Stimulated activated effector memory CD8-positive, alpha-beta T cell treated with anti-CD3 and anti-CD28 coated beads, Interleukin-12 subunit alpha, Interleukin-12 subunit beta, amount 100 ng/mL, for 72 hours (primary cell): ENCODE measurements around the gene ENTPD2.
"Not testable (repeated sequence)": the region's sequence is repeated elsewhere in the genome, so short reads cannot be mapped to it uniquely, and the experiment has no call there.

Experiments used
- ATAC-seq: fragments of 150-1000 bp; cut with Tn5 transposase; 2 replicates; pipeline ENCODE4 v1.10.0; 2021
- DNase-seq, 2 donors: peaks; one replicate each; pipeline ENCODE4 v3.0.0; 2021 to 2022; ENCODE audit warnings: low spot score in 2 of 2
- H3K27ac Mint-ChIP-seq: one replicate; pipeline ENCODE4 v1.8.0; 2022; ENCODE audit warnings: mild to moderate bottlenecking, mixed read lengths
- H3K36me3 Mint-ChIP-seq: one replicate; pipeline ENCODE4 v1.8.0; 2022; ENCODE audit warnings: mild to moderate bottlenecking, mixed read lengths
- H3K4me1 Mint-ChIP-seq: one replicate; pipeline ENCODE4 v1.8.0; 2022; ENCODE audit warnings: mixed read lengths
- H3K4me3 Mint-ChIP-seq: one replicate; pipeline ENCODE4 v1.8.0; 2022; ENCODE audit warnings: mild to moderate bottlenecking, mixed read lengths
- H3K9me3 Mint-ChIP-seq: one replicate; pipeline ENCODE4 v1.8.0; 2022; ENCODE audit warnings: mixed read lengths

ENTPD2 gene

DNA sequence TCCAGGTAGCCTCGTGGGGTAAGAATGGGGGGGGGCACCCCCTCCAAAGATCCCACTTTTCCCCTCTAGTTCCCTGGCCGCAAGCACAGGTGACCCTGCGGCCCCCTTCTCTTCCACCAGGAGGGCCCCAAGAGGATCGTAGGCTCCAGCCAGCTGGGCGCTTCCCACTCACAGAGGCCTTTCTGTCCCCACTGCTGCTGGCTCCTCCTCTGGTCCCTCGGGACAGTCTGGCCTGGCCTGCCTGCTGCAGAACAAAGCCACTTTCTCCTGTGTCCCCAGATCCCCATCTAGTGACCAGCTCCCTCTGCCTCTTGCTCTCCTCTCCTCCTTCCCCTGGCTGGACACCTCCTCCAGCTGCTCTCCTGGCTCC, 17.0 kb upstream of the ENTPD2 start:
- ATAC-seq (no peak), DNase-seq (no peak)
- H3K27ac Mint-ChIP-seq = peak overlapping the region; percentile 92
- peak overlapping the region; percentile 82 for H3K4me3 Mint-ChIP-seq
- peaks cover 12% of the 10 kb centered on the region for H3K36me3 Mint-ChIP-seq
- peaks cover 24% of the 10 kb centered on the region for H3K4me1 Mint-ChIP-seq
- no peaks in the 10 kb centered on the region for H3K9me3 Mint-ChIP-seq

DNA sequence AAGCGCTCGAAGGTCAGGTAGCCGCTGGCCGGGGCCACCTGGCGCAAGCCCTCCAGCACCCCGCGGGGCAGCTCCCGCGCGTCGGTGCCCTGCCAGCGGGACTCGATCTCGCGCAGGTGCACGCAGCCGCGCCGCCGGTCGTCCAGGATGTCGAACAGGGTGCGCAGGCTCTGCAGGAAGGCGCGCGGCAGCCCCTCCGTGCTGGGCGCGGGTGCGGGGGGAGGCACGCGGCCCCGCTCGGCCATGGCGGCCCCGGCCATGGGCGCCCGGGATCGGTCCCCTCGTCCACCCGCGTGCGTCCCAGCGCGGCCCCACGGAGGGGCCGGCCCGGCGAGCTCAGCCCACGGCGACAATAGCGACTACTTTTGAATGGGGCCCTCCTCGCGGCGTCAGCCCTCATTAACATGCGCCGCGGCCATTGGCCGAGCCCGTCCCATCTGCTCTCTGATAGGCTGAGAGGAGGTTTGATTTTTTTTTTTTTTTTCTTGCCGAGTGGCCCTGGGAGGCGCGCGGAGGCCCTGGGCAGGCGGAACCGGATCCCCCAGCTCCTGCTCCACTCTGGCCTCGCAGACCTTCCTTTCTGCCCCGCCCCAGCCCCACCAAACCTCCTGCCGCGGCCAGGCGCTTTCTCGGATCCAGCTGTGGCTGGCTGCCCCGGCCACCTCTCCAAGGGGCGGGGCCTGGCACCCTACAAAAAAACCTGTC, 16.5 kb upstream of the ENTPD2 start, which contains the start of gene SAPCD2:
Gene SAPCD2, minus strand, starts transcription at position 357 of the 705 bp plus-strand sequence. Its CDS starts 97 bp downstream, at position 260.
- Mint-ChIP-seq H3K9me3 (no peaks in the 10 kb centered on the region), H3K4me3 (peak within 1 kb of the TSS; percentile 82), H3K36me3 (peaks cover 12% of the 10 kb centered on the region), H3K4me1 (peaks cover 24% of the 10 kb centered on the region), H3K27ac (peak within 1 kb of the TSS; percentile 92)
- DNase-seq = peak; percentile 76 to 90
- ATAC-seq = peak; percentile 93

DNA sequence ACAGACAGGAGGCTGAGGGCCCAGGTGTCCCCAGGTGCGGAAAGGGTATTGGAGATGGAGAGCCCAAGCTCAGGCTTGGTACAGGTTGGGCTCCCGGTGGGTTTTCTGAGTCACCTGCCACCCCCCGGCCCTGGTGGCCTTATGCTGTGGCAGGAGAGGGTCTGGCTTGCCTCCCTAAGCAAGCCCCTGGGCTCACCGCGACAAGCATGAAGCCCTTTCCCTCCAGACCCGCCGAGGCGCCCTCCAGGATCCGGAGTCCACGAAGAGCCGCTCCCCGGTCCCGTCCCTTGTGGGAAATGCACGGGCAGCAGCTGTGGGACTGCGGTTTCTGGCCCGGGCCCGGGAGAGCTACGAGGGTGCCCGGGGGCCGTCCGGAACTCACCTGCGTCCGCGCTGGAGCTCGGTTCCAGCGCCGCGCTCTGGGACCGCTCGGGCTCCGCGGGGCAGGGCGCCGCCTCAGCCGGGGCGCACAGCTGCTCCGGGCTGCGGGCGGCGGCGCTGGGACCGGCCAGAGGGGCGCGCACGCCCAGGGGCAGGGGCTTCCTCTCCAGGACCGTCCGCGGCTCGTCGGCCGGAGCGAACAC, 15.7 kb upstream of the ENTPD2 start:
- ATAC-seq = peak; percentile 6
- H3K27ac Mint-ChIP-seq = no peak overlapping the region

DNA sequence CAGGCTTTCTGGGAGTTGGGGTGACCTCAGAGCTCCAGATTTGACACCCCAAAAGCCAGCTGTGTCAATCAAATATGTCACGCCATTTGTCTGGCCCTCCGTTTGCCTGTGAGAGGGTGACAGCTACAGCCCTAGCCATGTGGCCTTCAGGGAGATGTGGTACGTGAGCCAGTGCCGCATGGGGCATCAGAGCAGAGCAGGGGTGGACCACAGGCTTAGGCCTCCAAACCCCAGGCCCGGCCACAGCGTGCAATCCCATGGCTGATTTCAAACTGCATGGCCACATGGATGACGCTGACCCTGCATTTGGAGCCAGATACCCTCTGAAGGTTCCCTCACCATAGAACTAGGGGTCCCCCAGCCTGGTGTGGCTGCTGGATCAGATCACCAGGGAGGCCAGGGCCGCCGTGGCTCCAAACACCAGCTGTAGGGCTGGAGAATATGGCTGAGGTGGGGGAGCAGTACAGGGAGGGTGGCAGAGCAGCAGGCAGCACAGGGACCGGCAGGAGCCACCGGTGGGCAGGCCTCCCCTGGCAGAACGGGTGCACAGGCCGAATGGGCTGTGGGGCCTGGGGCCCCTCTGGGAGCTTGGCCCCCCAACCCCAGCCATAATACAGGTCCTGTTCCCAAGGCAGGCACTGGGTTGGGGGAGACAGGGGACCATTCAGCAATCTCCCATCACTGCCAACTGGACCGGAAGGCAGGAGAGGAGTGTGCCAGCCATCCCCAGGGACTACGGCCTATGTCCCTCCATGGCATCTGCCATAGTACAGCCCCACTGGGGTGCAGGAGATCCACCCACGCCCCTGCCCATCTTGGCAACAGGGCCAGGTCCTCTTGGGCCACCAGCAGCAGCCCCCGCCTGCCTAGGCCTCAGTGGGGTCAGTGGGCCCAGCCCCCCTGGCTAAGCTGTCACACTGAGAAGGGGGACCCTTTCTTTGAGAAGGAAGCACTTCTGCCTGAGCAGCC, 15.0 kb upstream of the ENTPD2 start:
- H3K27ac Mint-ChIP-seq = no peak overlapping the region
- peaks cover 29% of the 10 kb centered on the region for H3K4me1 Mint-ChIP-seq
- H3K4me3 Mint-ChIP-seq = peak overlapping the region; percentile 82
- H3K9me3 Mint-ChIP-seq = no peaks in the 10 kb centered on the region
- ATAC-seq (no peak), DNase-seq (no peak)
- H3K36me3 Mint-ChIP-seq = peaks cover 12% of the 10 kb centered on the region

More for the DNA sequence above, 15.7 kb upstream of the ENTPD2 start:
- Mint-ChIP-seq H3K36me3 (peaks cover 12% of the 10 kb centered on the region), H3K9me3 (no peaks in the 10 kb centered on the region), H3K4me1 (peaks cover 24% of the 10 kb centered on the region), H3K4me3 (peak overlapping the region; percentile 82)
- no peak for DNase-seq

DNA sequence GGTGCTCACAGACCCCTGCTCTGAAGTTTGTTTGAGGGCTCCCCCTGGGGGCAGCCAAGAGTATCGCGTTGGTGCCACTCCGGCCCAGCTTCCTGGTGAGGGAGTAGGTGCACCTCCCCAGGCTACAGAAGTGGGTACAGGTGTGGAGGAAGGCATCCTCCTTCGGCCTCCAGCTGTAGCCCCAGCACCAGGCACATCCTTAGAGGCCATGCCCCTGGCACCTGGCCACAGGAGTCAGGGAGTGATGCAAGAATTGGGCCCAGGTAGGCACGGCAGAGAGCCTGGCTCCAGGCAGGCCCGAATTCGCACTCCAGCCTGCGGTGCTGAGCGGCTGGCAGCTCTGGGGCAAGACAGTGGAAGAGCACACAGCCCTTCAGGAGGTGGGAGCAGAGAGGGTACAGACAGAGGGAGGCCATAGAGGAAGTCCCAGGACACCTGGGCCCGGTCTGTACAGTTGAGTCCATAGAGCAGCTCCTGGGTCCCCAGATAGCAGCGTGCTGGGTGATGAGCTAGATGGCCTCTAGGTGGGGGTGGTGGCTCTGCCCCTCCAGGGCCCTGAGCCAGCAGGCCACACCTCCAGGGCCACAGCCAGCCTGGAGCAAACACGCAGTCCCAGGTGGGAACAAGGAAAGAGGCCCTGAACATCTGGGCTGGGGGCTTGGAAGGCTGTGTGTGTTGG, 14.1 kb upstream of the ENTPD2 start:
- H3K27ac Mint-ChIP-seq = peak overlapping the region; percentile 81

DNA sequence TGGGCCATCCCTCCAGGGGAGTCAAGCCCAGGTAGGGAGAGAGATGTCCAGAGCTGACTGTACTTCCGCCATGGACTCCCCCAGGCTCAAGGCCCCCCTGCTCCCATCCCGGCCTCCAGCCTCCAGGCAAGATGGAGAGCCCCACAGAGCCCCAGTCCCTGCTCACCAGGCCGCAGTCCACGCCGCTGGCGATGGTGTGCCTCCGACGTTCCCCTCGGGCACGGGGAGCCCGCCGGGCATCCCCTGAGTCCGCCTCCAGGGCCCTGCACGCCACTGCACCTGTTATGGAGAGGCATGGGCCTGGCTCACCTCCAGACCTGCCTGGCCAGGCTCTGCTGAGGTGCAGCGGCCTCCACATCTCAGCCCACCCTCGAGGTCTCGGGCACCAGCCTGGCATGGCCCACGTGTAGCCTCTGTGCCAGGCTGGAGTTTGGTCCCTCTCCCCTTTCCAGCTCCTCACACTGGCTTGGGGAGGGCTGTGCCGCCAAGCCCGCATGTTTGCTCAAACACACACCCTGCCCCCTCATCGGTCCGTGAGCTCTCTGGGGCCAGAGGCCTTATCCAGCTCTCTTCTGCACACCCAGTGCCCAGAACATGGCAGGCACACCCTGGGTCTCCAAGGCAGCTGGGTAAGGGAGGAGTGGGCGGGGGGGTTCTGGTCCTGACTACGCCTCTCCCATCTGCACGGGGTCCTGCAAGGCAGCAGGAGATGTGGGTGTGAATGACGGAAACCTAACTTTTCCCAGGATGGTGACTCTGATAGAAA, 12.4 kb upstream of the ENTPD2 start:
- Mint-ChIP-seq H3K36me3 (peaks cover 10% of the 10 kb centered on the region), H3K4me3 (no peak overlapping the region), H3K4me1 (peaks cover 20% of the 10 kb centered on the region), H3K9me3 (no peaks in the 10 kb centered on the region), H3K27ac (no peak overlapping the region)
- no peak for ATAC-seq
- DNase-seq = no peak

More for the DNA sequence above, 14.1 kb upstream of the ENTPD2 start:
- H3K36me3 Mint-ChIP-seq = peaks cover 12% of the 10 kb centered on the region
- no peaks in the 10 kb centered on the region for H3K9me3 Mint-ChIP-seq
- peak overlapping the region; percentile 82 for H3K4me3 Mint-ChIP-seq
- peaks cover 30% of the 10 kb centered on the region for H3K4me1 Mint-ChIP-seq
- DNase-seq (peak; percentile 83 to 91), ATAC-seq (peak; percentile 67)

DNA sequence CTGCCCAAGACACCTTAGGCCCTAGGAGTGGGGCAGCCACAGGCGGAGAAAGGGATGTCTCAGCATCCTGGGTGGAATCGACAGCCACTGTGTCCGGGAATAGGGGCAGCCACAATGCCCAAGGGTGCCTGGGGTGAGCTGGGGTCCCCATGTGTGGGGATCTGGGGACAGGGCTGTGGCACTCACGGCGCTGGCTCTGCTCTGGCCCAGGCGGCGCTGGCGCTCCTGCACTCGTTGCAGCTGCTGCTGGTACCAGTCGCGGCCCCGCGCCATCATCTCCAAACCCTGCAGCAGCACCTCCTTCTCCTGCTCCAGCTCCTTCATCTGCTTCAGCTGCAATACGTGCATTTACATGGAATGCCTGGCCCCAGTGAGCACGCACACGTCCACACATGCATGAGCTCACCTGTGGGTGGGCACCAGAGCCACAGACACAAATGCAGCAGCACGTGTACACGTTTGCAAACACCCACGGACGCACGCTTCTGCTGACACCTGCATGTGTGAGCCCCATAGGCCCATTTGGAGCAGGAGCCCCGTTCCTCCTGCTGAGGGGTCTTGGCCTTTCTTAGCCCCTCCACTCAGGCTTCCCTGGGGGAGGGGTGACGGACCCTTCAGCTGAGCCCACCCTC, 11.6 kb upstream of the ENTPD2 start:
- peaks cover 13% of the 10 kb centered on the region for H3K4me1 Mint-ChIP-seq

DNA sequence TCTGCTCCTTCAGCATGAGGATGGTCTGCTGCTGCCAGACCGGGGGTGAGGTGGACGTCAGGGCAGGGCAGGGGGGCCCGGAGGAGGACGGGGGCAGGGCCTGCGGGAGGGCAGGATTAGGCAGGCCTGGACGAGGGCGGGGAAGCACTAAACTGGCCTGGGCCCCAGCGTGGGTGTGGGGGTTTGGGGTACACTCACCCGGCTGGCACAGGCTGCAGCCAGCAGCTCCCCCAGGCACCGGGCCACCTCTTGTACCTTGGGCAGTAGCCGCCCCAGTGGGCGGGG, 11.0 kb upstream of the ENTPD2 start:
- Mint-ChIP-seq H3K36me3 (no peaks in the 10 kb centered on the region), H3K9me3 (no peaks in the 10 kb centered on the region)

More for the DNA sequence above, 11.6 kb upstream of the ENTPD2 start:
- no peaks in the 10 kb centered on the region for H3K9me3 Mint-ChIP-seq
- ATAC-seq (no peak), DNase-seq (no peak)
- H3K27ac Mint-ChIP-seq = no peak overlapping the region
- H3K4me3 Mint-ChIP-seq = no peak overlapping the region
- peaks cover 3% of the 10 kb centered on the region for H3K36me3 Mint-ChIP-seq

DNA sequence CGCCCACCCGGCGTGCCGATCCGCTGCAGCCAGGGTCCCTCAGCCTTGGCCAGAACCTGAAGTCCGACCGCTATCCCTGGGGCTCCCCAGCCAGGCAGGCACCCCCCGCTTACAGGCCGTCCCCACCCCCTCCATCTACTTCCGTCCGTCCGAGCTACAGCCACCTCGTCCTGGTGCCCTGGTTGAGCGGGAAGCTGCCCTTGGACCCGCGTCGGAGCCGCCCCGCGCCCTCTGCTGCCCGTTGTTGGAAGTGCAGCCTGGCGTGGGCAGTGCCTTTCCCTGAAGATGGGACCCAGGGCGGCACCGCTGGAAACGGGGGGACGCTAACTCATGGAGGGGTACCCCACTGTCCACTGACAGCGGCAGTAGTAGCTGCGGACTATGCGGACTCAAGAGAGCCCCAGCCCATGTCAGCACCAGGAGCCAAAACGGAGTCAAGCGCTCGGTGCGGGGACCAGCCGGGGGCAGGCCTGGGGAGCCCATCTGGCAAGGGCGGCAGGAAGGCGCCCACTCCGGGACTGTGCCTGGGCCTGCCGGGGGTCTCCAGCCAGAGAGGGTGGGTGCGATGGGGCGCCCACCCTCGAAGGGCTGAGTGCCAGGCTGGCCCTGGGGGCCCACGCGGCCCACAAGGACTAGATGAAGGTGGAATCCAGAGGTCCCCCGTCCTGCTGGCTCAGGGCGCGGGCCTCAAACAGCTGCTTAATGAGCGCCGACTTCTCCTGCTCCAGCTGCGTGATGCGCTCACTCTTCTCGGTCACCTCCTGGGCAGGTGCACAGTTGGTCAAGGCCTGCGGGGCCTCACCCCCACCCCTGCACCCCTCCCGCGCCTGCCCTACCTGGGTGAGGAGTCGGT, 10.4 kb upstream of the ENTPD2 start:
- Mint-ChIP-seq H3K36me3 (no peaks in the 10 kb centered on the region), H3K4me1 (peaks cover 13% of the 10 kb centered on the region), H3K27ac (no peak overlapping the region), H3K4me3 (no peak overlapping the region), H3K9me3 (no peaks in the 10 kb centered on the region)
- DNase-seq = peak; percentile 67 to 86
- ATAC-seq = peak; percentile 27

More for the DNA sequence above, 11.0 kb upstream of the ENTPD2 start:
- H3K4me3 Mint-ChIP-seq = no peak overlapping the region
- H3K4me1 Mint-ChIP-seq = peaks cover 13% of the 10 kb centered on the region
- no peak for ATAC-seq
- no peak for DNase-seq
- H3K27ac Mint-ChIP-seq = no peak overlapping the region

DNA sequence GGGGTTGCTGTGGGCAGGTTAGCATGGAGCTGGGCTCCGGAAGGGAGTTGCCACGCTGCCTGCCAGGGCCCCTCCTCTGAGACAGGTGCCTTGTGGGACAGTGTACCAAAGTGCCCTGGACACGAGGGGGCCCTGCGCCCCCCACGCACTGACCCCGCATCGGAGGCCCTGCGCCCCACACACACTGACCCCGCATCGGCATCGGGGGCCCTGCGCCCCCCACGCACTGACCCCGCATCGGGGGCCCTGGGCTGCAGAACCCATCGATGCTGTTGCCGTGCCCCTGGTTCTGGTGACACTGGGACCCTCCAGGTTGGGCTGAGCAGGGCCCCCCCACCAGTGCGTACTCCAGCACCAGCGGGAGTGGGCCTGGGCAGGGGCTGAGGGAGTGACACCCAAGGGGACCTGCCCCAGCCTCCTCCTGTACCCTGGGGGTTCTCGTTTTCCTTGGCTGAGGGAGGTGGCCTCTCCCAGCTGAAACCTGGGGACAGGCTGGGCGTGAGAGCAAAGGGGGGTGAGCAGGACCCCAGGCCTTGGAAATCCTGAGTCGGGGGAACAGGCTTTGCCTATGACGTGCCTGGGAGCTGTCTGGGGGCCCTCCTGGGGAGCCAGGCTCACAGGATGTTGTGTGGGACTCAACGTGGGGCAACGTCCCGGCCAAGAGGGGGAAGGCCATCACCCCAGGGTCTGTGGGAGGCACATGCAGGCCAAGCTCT, 9.6 kb upstream of the ENTPD2 start:
- H3K36me3 Mint-ChIP-seq = no peaks in the 10 kb centered on the region

DNA sequence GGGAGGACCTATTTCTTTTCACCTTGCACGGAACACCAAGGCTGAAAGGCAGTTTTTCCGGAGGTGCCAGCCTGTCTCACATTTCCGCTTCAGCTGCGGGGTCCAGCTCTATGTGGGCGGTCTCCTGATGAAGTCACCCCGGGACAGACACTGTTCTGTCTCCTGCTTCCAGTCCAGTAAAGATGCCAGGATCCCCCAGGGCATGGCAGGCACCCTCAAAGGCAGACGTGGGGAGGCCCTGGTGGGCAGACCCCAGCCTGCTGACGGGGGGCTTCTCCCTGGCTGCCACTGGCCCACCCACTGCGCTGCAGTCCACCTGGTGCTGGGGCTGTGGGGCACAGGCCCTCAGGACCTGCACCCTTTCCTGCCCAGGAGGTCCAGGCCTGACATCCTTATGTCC, 8.9 kb upstream of the ENTPD2 start:
- H3K36me3 Mint-ChIP-seq, H3K4me3 Mint-ChIP-seq, H3K27ac Mint-ChIP-seq, H3K9me3 Mint-ChIP-seq, H3K4me1 Mint-ChIP-seq, ATAC-seq, DNase-seq: not testable (repeated sequence)

More for the DNA sequence above, 9.6 kb upstream of the ENTPD2 start:
- Mint-ChIP-seq H3K4me1 (peaks cover 13% of the 10 kb centered on the region), H3K27ac (no peak overlapping the region), H3K4me3 (no peak overlapping the region), H3K9me3 (no peaks in the 10 kb centered on the region)
- ATAC-seq (no peak), DNase-seq (no peak)

DNA sequence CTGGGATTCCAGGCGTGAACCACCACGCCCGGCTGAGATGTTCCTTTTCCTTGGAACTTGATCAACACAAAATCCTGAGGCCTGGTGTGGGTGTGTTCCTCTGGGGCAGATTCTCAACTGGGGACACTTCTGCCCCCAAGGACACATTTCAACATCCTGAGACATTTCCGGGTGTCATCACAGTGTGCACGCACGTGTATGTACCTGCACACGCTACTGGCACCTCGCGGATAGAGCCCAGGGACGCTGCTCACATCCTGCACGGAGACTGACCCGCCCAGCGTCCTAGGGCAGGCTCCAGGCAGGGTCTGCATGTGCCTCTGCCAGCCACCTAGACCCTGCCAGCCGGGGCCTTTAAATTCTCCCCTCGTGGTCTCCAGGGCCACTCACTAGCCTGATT, 8.5 kb upstream of the ENTPD2 start:
- ATAC-seq = no peak
- DNase-seq = no peak
- H3K9me3 Mint-ChIP-seq = no peaks in the 10 kb centered on the region
- H3K4me1 Mint-ChIP-seq = peaks cover 6% of the 10 kb centered on the region
- H3K36me3 Mint-ChIP-seq = no peaks in the 10 kb centered on the region
- H3K27ac Mint-ChIP-seq = no peak overlapping the region
- H3K4me3 Mint-ChIP-seq = no peak overlapping the region
